Gastrocnemius medialis (tissue), 4 donors: ENCODE measurements around the gene SYF2.
"Not testable (repeated sequence)": the region's sequence is repeated elsewhere in the genome, so short reads cannot be mapped to it uniquely, and the experiment has no call there.

Source experiments
- POLR2A ChIP-seq, 2 donors: fragments of 450-650 bp; IDR thresholded peaks; one replicate each; pipeline ENCODE4 v1.6.1; 2017; ENCODE audit warnings: antibody characterized with exemption in 2 of 2, mild to moderate bottlenecking in 2 of 2, moderate library complexity in 2 of 2
- TF ChIP-seq, protein P1 (sequence below), 5 experiments: fragments of 450-650 bp in 3 of 5; fragments of 200-600 bp in 2 of 5; sonication (generic) in 2 of 5; IDR thresholded peaks in 4 of 5; conservative IDR thresholded peaks in 1 of 5; 1 replicate in 4 of 5; 2 replicates in 1 of 5; pipeline ENCODE4 v1.5.1; 2016 to 2019; ENCODE audit warnings: antibody characterized with exemption in 5 of 5, mild to moderate bottlenecking in 3 of 5, moderate library complexity in 3 of 5

DNA sequence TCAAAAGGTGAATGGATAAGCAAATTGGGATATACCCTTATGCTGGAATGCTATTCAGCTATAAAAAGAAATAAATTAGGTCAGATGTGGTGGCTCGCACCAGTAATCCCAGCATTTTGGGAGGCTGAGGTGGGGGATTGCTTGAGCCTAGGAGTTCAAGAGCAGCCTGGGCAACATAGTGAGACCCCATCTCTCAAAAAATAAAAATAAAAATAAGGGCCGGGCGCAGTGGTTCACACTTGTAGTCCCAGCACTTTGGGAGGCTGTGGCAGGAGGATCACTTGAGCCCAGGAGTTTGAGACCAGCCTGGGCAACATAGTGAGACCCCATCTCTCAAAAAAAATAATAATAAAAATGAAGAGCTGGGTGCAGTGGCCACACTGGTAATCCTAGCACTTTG, 44.4 kb downstream of the SYF2 start:
- TF ChIP-seq, protein P1, sequence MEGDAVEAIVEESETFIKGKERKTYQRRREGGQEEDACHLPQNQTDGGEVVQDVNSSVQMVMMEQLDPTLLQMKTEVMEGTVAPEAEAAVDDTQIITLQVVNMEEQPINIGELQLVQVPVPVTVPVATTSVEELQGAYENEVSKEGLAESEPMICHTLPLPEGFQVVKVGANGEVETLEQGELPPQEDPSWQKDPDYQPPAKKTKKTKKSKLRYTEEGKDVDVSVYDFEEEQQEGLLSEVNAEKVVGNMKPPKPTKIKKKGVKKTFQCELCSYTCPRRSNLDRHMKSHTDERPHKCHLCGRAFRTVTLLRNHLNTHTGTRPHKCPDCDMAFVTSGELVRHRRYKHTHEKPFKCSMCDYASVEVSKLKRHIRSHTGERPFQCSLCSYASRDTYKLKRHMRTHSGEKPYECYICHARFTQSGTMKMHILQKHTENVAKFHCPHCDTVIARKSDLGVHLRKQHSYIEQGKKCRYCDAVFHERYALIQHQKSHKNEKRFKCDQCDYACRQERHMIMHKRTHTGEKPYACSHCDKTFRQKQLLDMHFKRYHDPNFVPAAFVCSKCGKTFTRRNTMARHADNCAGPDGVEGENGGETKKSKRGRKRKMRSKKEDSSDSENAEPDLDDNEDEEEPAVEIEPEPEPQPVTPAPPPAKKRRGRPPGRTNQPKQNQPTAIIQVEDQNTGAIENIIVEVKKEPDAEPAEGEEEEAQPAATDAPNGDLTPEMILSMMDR (IDR thresholded peaks at IDR 0.05 in 4 of 5, conservative IDR thresholded peaks at IDR 0.05 in 1 of 5) = not testable (repeated sequence)
- not testable (repeated sequence) for TF ChIP-seq POLR2A (IDR thresholded peaks at IDR 0.05)
